Fibroblast of peridontal ligament (primary cell): ENCODE data around the gene SLC12A5.
A peak's percentile ranks its signal among the peaks of the same experiment; 100 is the strongest.
"Not testable (repeated sequence)": the region's sequence is repeated elsewhere in the genome, so short reads cannot be mapped to it uniquely, and the experiment has no call there.

ENCODE experiments used
- DNase-seq: peaks from one replicate; pipeline ENCODE4 v3.0.0-alpha.2; 2010; ENCODE audit errors: extremely low read depth

Gene SLC12A5

GRCh38 chr20:46028772-46029371 lies at the start of gene SLC12A5:
Gene SLC12A5, plus strand, starts transcription at chr20:46029215. Its CDS starts 130 bp downstream, at chr20:46029345.
- no peak for DNase-seq

GRCh38 chr20:45981261-45981660 lies 47.8 kb upstream of the SLC12A5 start:
- DNase-seq, result no peak

GRCh38 chr20:45983279-45983743 lies 45.7 kb upstream of the SLC12A5 start:
- no peak for DNase-seq

GRCh38 chr20:45985573-45985972 lies 43.4 kb upstream of the SLC12A5 start:
- no peak for DNase-seq

GRCh38 chr20:45987108-45987780 lies 41.8 kb upstream of the SLC12A5 start:
- peak; percentile 42 for DNase-seq

GRCh38 chr20:45988830-45989229 lies 40.2 kb upstream of the SLC12A5 start:
- DNase-seq, result not testable (repeated sequence)

GRCh38 chr20:45991616-45992015 lies 37.4 kb upstream of the SLC12A5 start:
- DNase-seq, result no peak

DNA sequence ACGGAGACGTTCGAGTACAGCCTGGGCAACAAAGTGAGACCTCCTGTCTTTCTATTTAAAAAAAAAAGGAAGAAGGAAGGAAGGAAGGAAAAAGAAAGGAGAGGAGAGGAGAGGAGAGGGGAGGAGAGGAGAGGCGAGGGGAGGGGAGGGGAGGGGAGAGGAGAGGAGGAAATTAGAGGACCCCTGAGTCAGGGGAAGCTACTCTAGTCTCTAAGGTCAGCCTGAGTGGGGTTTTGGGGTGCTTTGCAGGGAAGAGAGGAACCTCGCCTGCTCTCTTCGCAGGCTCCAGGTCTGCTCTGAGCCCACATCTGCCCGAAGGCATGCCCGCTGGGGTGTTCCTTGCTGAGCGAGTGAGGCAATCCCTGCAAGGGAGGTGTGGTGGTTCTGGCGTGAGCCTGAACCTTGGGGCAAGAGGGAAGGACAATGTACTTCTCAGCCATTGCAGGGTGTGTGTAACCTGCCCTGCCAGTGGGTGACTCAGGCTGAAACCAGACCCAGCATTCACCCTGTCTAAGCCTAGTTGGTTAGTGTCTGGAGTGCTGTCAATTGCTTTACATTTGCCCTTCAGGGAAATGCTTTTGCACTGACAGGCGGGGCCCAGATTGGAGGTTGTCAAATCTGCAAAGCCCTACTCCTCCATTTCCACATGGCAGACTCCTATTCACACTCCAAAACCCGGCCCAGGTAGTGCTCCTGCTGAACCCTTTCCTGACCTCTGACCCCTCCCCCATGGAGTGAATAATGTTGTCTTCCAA lies 35.6 kb upstream of the SLC12A5 start:
- DNase-seq, result no peak

DNA sequence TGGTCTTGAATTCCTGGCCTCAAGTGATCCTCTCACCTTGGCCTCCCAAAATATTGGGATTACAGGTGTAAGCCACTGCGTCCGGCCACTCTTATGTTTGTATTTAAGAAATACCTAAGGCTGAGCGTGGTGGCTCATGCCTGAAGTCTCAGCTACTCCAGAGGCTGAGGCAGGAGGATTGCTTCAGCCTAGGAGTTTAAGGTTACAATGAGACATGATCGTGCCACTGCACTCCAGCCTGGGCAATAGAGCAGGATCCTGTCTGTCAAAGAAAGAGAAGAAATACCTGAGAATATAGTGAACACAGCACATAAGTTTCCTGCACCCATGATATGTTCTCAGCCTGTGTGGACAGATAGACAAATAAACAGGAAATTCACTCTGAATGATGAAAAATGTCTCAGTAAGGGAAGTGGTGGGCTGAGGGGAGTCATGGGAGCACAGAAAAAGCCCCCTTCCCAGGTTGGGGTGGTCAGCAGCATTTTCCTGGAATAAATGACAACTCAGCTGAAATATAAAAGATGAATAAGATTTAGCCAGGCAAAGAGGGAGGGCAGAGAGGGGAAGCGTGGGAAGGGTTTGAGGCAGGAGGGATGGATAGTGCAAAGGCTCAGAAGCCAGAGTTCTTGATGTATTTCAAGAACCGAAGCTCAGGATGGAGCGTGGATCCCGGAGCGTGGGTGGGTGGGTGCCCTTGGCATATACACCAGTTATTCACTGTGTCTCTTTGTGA lies 34.1 kb upstream of the SLC12A5 start:
- no peak for DNase-seq

- DNase-seq, result not testable (repeated sequence)
Observed at GRCh38 chr20:45995495-45996097, 33.4 kb upstream of the SLC12A5 start.

GRCh38 chr20:45997187-45997586 lies 31.8 kb upstream of the SLC12A5 start:
- DNase-seq, result no peak

DNA sequence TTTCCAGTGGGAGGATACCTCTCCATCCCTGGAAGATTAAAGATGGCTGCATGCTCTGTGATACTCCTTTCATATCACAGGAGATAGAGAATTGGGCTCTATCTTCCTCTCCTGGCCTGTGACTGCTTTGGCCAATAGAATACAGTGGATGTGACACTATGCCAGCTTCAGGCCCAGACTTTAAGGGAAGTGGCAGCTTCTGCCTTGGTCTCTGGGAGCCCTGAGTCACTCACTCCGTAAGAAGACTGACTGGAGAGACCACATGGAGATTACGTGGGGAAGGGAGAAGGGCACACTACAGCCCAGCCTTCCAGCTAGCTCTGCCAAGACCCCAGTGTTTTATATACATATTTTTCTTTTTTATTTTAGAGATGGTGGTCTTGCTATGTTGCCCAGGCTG lies 30.7 kb upstream of the SLC12A5 start:
- DNase-seq, result no peak

DNA sequence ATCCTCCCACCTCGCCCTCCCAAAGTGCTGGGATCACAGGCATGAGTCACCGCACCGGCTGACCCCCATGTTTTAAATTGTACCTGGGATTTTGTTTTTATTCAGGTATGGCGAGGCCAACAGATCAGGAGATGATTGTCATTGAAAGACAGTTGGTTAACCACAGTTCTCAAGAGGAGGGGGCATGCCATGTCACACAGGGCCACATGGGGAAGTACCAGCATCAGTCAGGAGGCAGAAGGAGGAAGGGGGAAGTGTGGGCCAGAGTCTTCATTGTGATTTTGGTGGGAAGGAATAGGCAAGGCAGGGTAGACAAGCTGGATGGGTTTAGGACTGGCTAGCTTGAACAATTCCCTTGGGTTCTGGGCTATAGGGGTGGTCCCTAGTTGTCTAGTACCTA lies 30.3 kb upstream of the SLC12A5 start:
- no peak for DNase-seq

GRCh38 chr20:45999557-46000261 lies 29.3 kb upstream of the SLC12A5 start:
- no peak for DNase-seq

- DNase-seq, result no peak
Observed at GRCh38 chr20:46000262-46000996, 28.6 kb upstream of the SLC12A5 start.

DNA sequence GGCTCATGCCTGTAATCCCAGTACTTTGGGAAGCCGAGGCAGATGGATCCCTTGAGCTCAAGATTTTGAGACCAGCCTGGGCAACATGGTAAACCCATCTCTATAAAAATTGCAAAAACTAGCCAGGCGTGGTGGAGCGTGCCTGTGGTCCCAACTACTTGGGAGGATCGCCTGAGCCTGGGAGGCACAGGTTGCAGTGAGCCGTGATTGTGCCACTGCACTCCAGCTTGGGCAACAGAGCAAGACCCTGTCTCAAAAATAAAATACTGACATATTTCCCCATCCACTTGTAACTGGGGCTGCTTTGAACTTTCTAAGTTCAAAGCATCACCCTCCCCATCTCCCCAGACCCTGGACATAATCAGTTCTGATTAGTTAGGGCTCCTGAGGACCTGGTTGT lies 27.5 kb upstream of the SLC12A5 start:
- DNase-seq, result no peak

DNA sequence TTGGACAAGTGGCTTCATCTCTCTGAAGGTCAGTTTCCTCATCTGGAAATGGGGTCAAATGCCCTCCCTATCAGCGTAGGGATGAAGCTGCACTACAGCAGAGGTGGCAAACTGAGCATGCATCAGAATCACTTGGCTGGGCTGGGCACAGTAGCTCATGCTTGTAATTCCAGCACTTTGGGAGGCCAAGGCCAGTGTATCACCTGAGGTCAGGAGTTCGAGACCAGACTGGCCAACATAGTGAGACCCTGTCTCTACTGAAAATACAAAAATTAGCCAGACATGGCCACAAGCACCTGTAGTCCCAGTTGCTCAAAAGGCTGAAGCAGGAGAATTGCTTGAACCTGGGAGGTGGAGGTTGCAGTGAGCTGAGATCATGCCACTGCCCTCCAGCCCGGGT lies 27.0 kb upstream of the SLC12A5 start:
- DNase-seq, result no peak

GRCh38 chr20:46004187-46004586 lies 24.8 kb upstream of the SLC12A5 start:
- no peak for DNase-seq

DNA sequence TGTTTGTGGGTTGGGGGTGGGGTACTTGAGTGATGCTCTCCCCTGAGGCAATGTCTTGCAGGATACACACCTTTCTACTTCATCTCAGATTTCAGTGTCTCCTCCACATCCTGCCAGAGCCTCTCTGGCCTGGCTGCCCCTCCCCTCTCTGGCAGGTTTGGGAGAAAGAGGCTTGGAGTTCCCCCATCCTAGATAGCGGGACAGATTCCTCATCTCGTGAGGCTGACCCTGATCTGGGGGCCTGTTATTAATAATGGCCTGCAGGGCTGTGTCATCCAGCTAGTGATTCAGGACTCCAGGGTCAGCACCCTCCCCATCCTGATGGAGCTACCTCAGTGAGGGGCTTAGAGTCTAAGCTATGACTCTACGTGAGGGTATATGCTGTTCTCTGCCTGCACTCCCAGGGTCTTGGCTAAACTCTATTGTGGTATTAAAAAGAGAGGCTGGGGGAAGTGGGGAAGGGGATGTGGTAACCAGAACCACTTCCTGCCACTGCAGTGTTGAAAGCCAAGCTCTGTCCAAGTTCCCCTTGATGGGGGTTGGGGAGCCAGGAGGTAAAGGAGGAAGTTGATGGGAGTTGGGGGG lies 24.0 kb upstream of the SLC12A5 start:
- DNase-seq, result no peak
